GM23338 (cell line): ENCODE measurements around the gene EIF3A. TPM values are rescaled to one million over a fixed set of nuclear protein-coding genes. Genes with fewer than 3 reads are reported as not detected.

Experiments
- ATAC-seq: fragments of 200-7000 bp; cut with Tn5 transposase; 3 replicates; pipeline ENCODE4 v1.9.1; 2020
- DNase-seq: peaks from one replicate; pipeline ENCODE4 v3.0.0-alpha.2; 2015; ENCODE audit warnings: low spot score
- H2AFZ ChIP-seq: fragments of 200-600 bp; sonication (generic); 2 replicates; pipeline ENCODE4 v1.8.0; 2016; ENCODE audit warnings: antibody characterized with exemption, mild to moderate bottlenecking, moderate library complexity
- H3F3A ChIP-seq: fragments of 200-600 bp; sonication (generic); replicated peaks from 2 replicates; pipeline ENCODE4 v1.8.0; 2017; ENCODE audit warnings: antibody characterized with exemption, mixed run types, low read depth
- H3K27ac ChIP-seq: fragments of 200-600 bp; sonication (generic); 2 replicates; pipeline ENCODE4 v1.6.1; 2016; ENCODE audit warnings: low read depth
- H3K27me3 ChIP-seq: fragments of 200-600 bp; sonication (generic); 2 replicates; pipeline ENCODE4 v1.8.0; 2016; ENCODE audit warnings: mild to moderate bottlenecking, mixed run types, moderate library complexity; ENCODE audit not compliant: insufficient read depth
- H3K36me3 ChIP-seq: fragments of 200-600 bp; sonication (generic); 2 replicates; pipeline ENCODE4 v1.8.0; 2016; ENCODE audit warnings: mild to moderate bottlenecking; ENCODE audit not compliant: insufficient read depth
- H3K4me1 ChIP-seq: fragments of 200-600 bp; sonication (generic); 2 replicates; pipeline ENCODE4 v1.8.0; 2016; ENCODE audit warnings: mild to moderate bottlenecking, moderate library complexity; ENCODE audit not compliant: insufficient read depth
- H3K4me2 ChIP-seq: fragments of 200-600 bp; sonication (generic); 2 replicates; pipeline ENCODE4 v1.7.1; 2017; ENCODE audit warnings: mixed run types
- H3K4me3 ChIP-seq: fragments of 200-600 bp; sonication (generic); 2 replicates; pipeline ENCODE4 v1.6.1; 2016; ENCODE audit warnings: mixed run types
- H3K79me2 ChIP-seq: fragments of 200-600 bp; sonication (generic); replicated peaks from 2 replicates; pipeline ENCODE4 v1.8.0; 2017; ENCODE audit warnings: mild to moderate bottlenecking; ENCODE audit not compliant: insufficient read depth
- H3K9me2 ChIP-seq: fragments of 200-600 bp; sonication (generic); 2 replicates; pipeline ENCODE4 v1.8.0; 2017; ENCODE audit not compliant: insufficient read depth
- H4K20me1 ChIP-seq: fragments of 200-600 bp; sonication (generic); replicated peaks from 2 replicates; pipeline ENCODE4 v1.8.0; 2017; ENCODE audit warnings: mild to moderate bottlenecking; ENCODE audit not compliant: insufficient read depth
- H3K27ac Mint-ChIP-seq: 2 replicates; pipeline ENCODE4 v1.8.0; 2020; ENCODE audit warnings: inconsistent platforms, mild to moderate bottlenecking, moderate library complexity, mixed read lengths
- H3K27me3 Mint-ChIP-seq: 3 replicates; pipeline ENCODE4 v1.8.0; 2022; ENCODE audit warnings: low read depth, mild to moderate bottlenecking, moderate library complexity, mixed read lengths, inconsistent platforms; ENCODE audit not compliant: insufficient read depth, poor library complexity
- H3K36me3 Mint-ChIP-seq: 3 replicates; pipeline ENCODE4 v1.8.0; 2021; ENCODE audit warnings: low read depth, mild to moderate bottlenecking, inconsistent platforms, moderate library complexity, mixed read lengths
- H3K4me1 Mint-ChIP-seq: 3 replicates; pipeline ENCODE4 v1.8.0; 2020; ENCODE audit warnings: mild to moderate bottlenecking, inconsistent platforms, mixed read lengths
- H3K4me3 Mint-ChIP-seq: 3 replicates; pipeline ENCODE4 v1.8.0; 2021; ENCODE audit warnings: moderate library complexity, mild to moderate bottlenecking, inconsistent platforms, mixed read lengths
- H3K9me3 Mint-ChIP-seq: 3 replicates; pipeline ENCODE4 v1.8.0; 2020; ENCODE audit warnings: moderate library complexity, mild to moderate bottlenecking, inconsistent platforms, mixed read lengths
- CREB1 ChIP-seq: fragments of 250-450 bp; sonication (Bioruptor Pico); IDR thresholded peaks from 2 replicates; pipeline ENCODE4 v1.5.0; 2020; ENCODE audit warnings: low read depth, mild to moderate bottlenecking, moderate library complexity
- CTCF ChIP-seq, 2 experiments: fragments of 200-600 bp in 1 of 2; sonication (generic) in 1 of 2; conservative IDR thresholded peaks; 2 replicates each; pipeline versions ENCODE4 v1.5.1 to v1.6.1; 2016 to 2017; ENCODE audit warnings: antibody characterized with exemption in 2 of 2, low read depth in 2 of 2, mild to moderate bottlenecking in 2 of 2, moderate library complexity in 1 of 2
- ETS1 ChIP-seq: IDR thresholded peaks from 2 replicates; pipeline ENCODE4 v1.6.1; 2016; ENCODE audit warnings: antibody characterized with exemption
- EZH2 ChIP-seq: fragments of 200-600 bp; sonication (generic); IDR thresholded peaks from one replicate; pipeline ENCODE4 v1.8.0; 2017; ENCODE audit warnings: antibody characterized with exemption, mild to moderate bottlenecking, low read depth; ENCODE audit not compliant: unreplicated experiment
- EZH2phosphoT487 ChIP-seq: fragments of 200-600 bp; sonication (generic); IDR thresholded peaks from one replicate; pipeline ENCODE4 v1.8.1; 2018; ENCODE audit warnings: antibody characterized with exemption; ENCODE audit not compliant: unreplicated experiment
- JUNB ChIP-seq: IDR thresholded peaks from one replicate; pipeline ENCODE4 v1.6.1; 2016; ENCODE audit warnings: antibody characterized with exemption; ENCODE audit not compliant: unreplicated experiment
- NANOG ChIP-seq: IDR thresholded peaks from 2 replicates; pipeline ENCODE4 v1.6.1; 2016; ENCODE audit warnings: antibody characterized with exemption, borderline replicate concordance
- POLR2AphosphoS5 ChIP-seq: IDR thresholded peaks from 2 replicates; pipeline ENCODE4 v1.6.1; 2016; ENCODE audit warnings: antibody characterized with exemption, low read depth
- REST ChIP-seq: IDR thresholded peaks from one replicate; pipeline ENCODE4 v1.6.1; 2018; ENCODE audit warnings: antibody characterized with exemption; ENCODE audit not compliant: unreplicated experiment
- STAT1 ChIP-seq: IDR thresholded peaks from one replicate; pipeline ENCODE4 v1.6.1; 2016; ENCODE audit warnings: antibody characterized with exemption; ENCODE audit not compliant: unreplicated experiment
- ZNF114 ChIP-seq: fragments of 250-450 bp; sonication (Bioruptor Pico); IDR thresholded peaks from 2 replicates; pipeline ENCODE4 v1.5.0; 2020; ENCODE audit warnings: mild to moderate bottlenecking, moderate library complexity
- ZNF331 ChIP-seq: fragments of 250-450 bp; sonication (Bioruptor Pico); IDR thresholded peaks from 2 replicates; pipeline ENCODE4 v1.5.0; 2020; ENCODE audit warnings: low read depth, mild to moderate bottlenecking, moderate library complexity
- ZNF462 ChIP-seq: fragments of 250-450 bp; sonication (Bioruptor Pico); IDR thresholded peaks from 2 replicates; pipeline ENCODE4 v1.5.0; 2020; ENCODE audit warnings: mild to moderate bottlenecking, moderate library complexity
- polyA plus RNA-seq: library from polyadenylated mRNA; unstranded; fragments of >200 nt; fragmentation: Nextera tagmentation; extraction: Ambion mirVana; gene quantifications from 2 replicates; pipeline ENCODE4 v1.2.1, GENCODE V29; 2016
- total RNA-seq: library from RNA; depleted of rRNA; stranded (reverse); fragments of >200 nt; shearing (Covaris generic); gene quantifications from 2 replicates; pipeline ENCODE4 v1.2.3, GENCODE V29; 2014

EIF3A gene
- total and polyA plus RNA-seq, 2 experiments from 2014 or later: 152 to 170 TPM

GRCh38 chr10:118992496-118992895 is 88.1 kb downstream of the EIF3A start:
- H3K4me1 Mint-ChIP-seq: no peaks in the 10 kb centered on the region
- Histone ChIP-seq H3F3A (no peaks in the 10 kb centered on the region), H3K27me3 (no peaks in the 10 kb centered on the region), H3K4me3 (no peak overlapping the region), H3K27ac (no peak overlapping the region), H3K9me2 (no peaks in the 10 kb centered on the region; the same call in 1 of the 2 replicates), H4K20me1 (no peaks in the 10 kb centered on the region), H2AFZ (no peak overlapping the region), H3K79me2 (no peaks in the 10 kb centered on the region), H3K36me3 (no peaks in the 10 kb centered on the region), H3K4me1 (no peaks in the 10 kb centered on the region), H3K4me2 (no peak overlapping the region)
- DNase-seq: no peak
- TF ChIP-seq EZH2 (no peak), JUNB (no peak), ZNF114 (CRISPR knock-in tag) (no peak), ZNF462 (CRISPR knock-in tag) (no peak), CREB1 (CRISPR knock-in tag) (no peak), ETS1 (no peak), EZH2phosphoT487 (no peak), POLR2AphosphoS5 (no peak), CTCF (conservative IDR thresholded peaks at IDR 0.05; ENCODE audit: low read depth in 2 of 2) (no peak), REST (no peak), STAT1 (no peak), ZNF331 (CRISPR knock-in tag) (no peak), NANOG (no peak)
- no peak overlapping the region for H3K27ac Mint-ChIP-seq
- H3K36me3 Mint-ChIP-seq: no peaks in the 10 kb centered on the region
- H3K27me3 Mint-ChIP-seq: no peaks in the 10 kb centered on the region
- H3K9me3 Mint-ChIP-seq: peaks cover 2% of the 10 kb centered on the region; the same call in 1 of the 3 replicates
- H3K4me3 Mint-ChIP-seq: no peak overlapping the region
- no peak for ATAC-seq
